ENCODE measurements around the gene E2F8.

E2F8 gene

GRCh38 chr11:19218216-19218615 lies 22.5 kb downstream of the E2F8 start:
- DNase-seq = no peak

- DNase-seq = no peak
Measured at GRCh38 chr11:19216709-19217374, 23.9 kb downstream of the E2F8 start.

- DNase-seq = no peak
Measured at GRCh38 chr11:19216021-19216420, 24.7 kb downstream of the E2F8 start.

GRCh38 chr11:19209617-19210370 lies 31.0 kb downstream of the E2F8 start:
- no peak for DNase-seq

- DNase-seq = no peak
Measured at GRCh38 chr11:19208959-19209546, 31.7 kb downstream of the E2F8 start.

GRCh38 chr11:19208181-19208580 lies 32.6 kb downstream of the E2F8 start:
- no peak for DNase-seq

- DNase-seq = no peak
Measured at GRCh38 chr11:19204836-19205235, 35.9 kb downstream of the E2F8 start.

- DNase-seq = no peak
Measured at GRCh38 chr11:19201737-19202605, 38.8 kb downstream of the E2F8 start, which contains the start of gene CSRP3. TSS of gene CSRP3 (minus strand) at chr11:19201983. CDS start at chr11:19192448, 9,535 bp downstream.

- peak; percentile 64 for DNase-seq
Measured at GRCh38 chr11:19200410-19201201, 40.1 kb downstream of the E2F8 start.

- no peak for DNase-seq
Measured at GRCh38 chr11:19199771-19200170, 41.0 kb downstream of the E2F8 start.

- no peak for DNase-seq
Measured at GRCh38 chr11:19199048-19199447, 41.7 kb downstream of the E2F8 start.

- no peak for DNase-seq
Measured at GRCh38 chr11:19196432-19196831, 44.3 kb downstream of the E2F8 start.

- no peak for DNase-seq
Measured at GRCh38 chr11:19194620-19195308, 46.0 kb downstream of the E2F8 start.

- no peak for DNase-seq
Measured at GRCh38 chr11:19193916-19194315, 46.8 kb downstream of the E2F8 start.

- DNase-seq = no peak
Measured at GRCh38 chr11:19191530-19192169, 49.1 kb downstream of the E2F8 start.

- no peak for DNase-seq
Measured at GRCh38 chr11:19187833-19188258, 52.9 kb downstream of the E2F8 start.

- DNase-seq = no peak
Measured at GRCh38 chr11:19187114-19187832, 53.5 kb downstream of the E2F8 start.

- no peak for DNase-seq
Measured at GRCh38 chr11:19185516-19186052, 55.2 kb downstream of the E2F8 start.

- no peak for DNase-seq
Measured at GRCh38 chr11:19185036-19185435, 55.7 kb downstream of the E2F8 start.

- DNase-seq = no peak
Measured at GRCh38 chr11:19183646-19184045, 57.1 kb downstream of the E2F8 start.

Data from EL (cell line).